ENCODE results near the gene RREB1.

- TF ChIP-seq CTCF (IDR thresholded peaks at IDR 0.05) (no peak), POLR2A (IDR thresholded peaks at IDR 0.05; ENCODE audit: low read depth) (no peak), POLR2AphosphoS5 (IDR thresholded peaks at IDR 0.05) (no peak), EP300 (IDR thresholded peaks at IDR 0.05) (no peak)
Measured at GRCh38 chr6:7132398-7133035, 24.8 kb downstream of the RREB1 start.
